Spinal cord (tissue), 10 donors: ENCODE data around the gene TM9SF4. TPM values are rescaled to one million over a fixed set of nuclear protein-coding genes. Genes with fewer than 3 reads are reported as not detected.
A peak's percentile ranks its signal among the peaks of the same experiment; 100 is the strongest.

Experiments
- DNase-seq, 6 donors: peaks; one replicate each; pipeline versions ENCODE4 v3.0.0 to v3.0.0-alpha.2; 2013 to 2015; ENCODE audit warnings: low spot score in 6 of 6, low read depth in 4 of 6
- H3K27ac ChIP-seq: one replicate; pipeline ENCODE4 v1.5.1; 2013; ENCODE audit warnings: low read depth, low read length, control low read depth
- H3K27me3 ChIP-seq: one replicate; pipeline ENCODE4 v1.6.1; 2013; ENCODE audit warnings: low read length; ENCODE audit not compliant: control insufficient read depth, insufficient read depth
- H3K36me3 ChIP-seq: one replicate; pipeline ENCODE4 v1.6.1; 2013; ENCODE audit warnings: low read length; ENCODE audit not compliant: control insufficient read depth, insufficient read depth
- H3K4me1 ChIP-seq: one replicate; pipeline ENCODE4 v1.6.1; 2013; ENCODE audit warnings: low read length; ENCODE audit not compliant: control insufficient read depth, insufficient read depth
- H3K4me3 ChIP-seq: one replicate; pipeline ENCODE4 v1.5.1; 2013; ENCODE audit warnings: low read depth, low read length, control low read depth
- H3K9me3 ChIP-seq: one replicate; pipeline ENCODE4 v1.6.1; 2013; ENCODE audit warnings: low read length; ENCODE audit not compliant: control insufficient read depth, insufficient read depth
- WGBS: methylation state at CpG from one replicate; pipeline ENCODE4 v1.1.5; 2013; ENCODE audit warnings: missing lambda C conversion rate; ENCODE audit not compliant: insufficient coverage; 5-methylcytosine and 5-hydroxymethylcytosine counted together
- polyA plus RNA-seq, 2 donors: library from polyadenylated mRNA; unstranded; fragments of 120-200 nt; gene quantifications; one replicate each; pipeline ENCODE4 v1.2.1, GENCODE V29; 2013; ENCODE audit not compliant: insufficient read length in 2 of 2
- total RNA-seq, 2 donors: library from RNA; depleted of rRNA in 1 of 2; stranded (reverse); fragments of 120-200 nt in 1 of 2; fragments of >200 nt in 1 of 2; gene quantifications; one replicate each; pipeline versions ENCODE4 v1.2.3 to v1.2.4, GENCODE V29; 2013 to 2014
- donor health status: healthy.

The TM9SF4 gene
- total and polyA plus RNA-seq, 4 donors: 33.2 to 65.9 (median 49.1) TPM

- Histone ChIP-seq H3K27me3 (no peaks in the 10 kb centered on the region), H3K27ac (no peak overlapping the region), H3K4me3 (no peak overlapping the region), H3K4me1 (no peaks in the 10 kb centered on the region), H3K9me3 (no peaks in the 10 kb centered on the region), H3K36me3 (no peaks in the 10 kb centered on the region)
- DNase-seq: no peak
- no CpG with 5 or more reads among the region's 4 CpGs for WGBS
Measured at GRCh38 chr20:32179934-32180333, 70.4 kb downstream of the TM9SF4 start.

DNA sequence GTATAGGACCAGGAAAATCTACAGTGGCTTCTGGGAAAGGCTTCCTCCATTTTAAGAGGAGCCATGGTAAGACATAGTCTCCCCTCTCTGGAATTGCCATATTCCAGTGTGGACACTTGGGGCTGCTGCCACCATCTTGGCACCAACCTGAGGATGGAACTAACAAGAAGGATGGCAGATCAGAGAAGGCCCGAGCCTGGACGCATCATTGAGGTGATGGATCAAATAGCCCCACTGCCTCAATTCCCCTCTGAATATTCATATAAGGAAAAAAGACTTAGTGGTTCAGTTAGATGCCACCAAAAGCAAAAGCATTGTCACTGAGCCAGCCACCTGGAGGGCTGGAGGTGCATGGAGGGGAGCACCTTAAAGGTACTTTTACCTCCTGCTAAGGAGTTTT is 72.1 kb downstream of the TM9SF4 start:
- Histone ChIP-seq H3K27ac (no peak overlapping the region), H3K4me3 (no peak overlapping the region), H3K4me1 (no peaks in the 10 kb centered on the region), H3K9me3 (no peaks in the 10 kb centered on the region), H3K36me3 (no peaks in the 10 kb centered on the region), H3K27me3 (no peaks in the 10 kb centered on the region)
- DNase-seq: no peak
- no CpG with 5 or more reads among the region's 2 CpGs for WGBS

- no peak overlapping the region for H3K27ac ChIP-seq
- no peak overlapping the region for H3K4me3 ChIP-seq
- peaks cover 13% of the 10 kb centered on the region for H3K36me3 ChIP-seq
- no peak for DNase-seq
- H3K27me3 ChIP-seq: no peaks in the 10 kb centered on the region
- H3K9me3 ChIP-seq: no peaks in the 10 kb centered on the region
- WGBS: 86% methylated on average over 4 of the region's 4 CpGs
- peaks cover 14% of the 10 kb centered on the region for H3K4me1 ChIP-seq
Measured at GRCh38 chr20:32183947-32184635, 74.6 kb downstream of the TM9SF4 start.

DNA sequence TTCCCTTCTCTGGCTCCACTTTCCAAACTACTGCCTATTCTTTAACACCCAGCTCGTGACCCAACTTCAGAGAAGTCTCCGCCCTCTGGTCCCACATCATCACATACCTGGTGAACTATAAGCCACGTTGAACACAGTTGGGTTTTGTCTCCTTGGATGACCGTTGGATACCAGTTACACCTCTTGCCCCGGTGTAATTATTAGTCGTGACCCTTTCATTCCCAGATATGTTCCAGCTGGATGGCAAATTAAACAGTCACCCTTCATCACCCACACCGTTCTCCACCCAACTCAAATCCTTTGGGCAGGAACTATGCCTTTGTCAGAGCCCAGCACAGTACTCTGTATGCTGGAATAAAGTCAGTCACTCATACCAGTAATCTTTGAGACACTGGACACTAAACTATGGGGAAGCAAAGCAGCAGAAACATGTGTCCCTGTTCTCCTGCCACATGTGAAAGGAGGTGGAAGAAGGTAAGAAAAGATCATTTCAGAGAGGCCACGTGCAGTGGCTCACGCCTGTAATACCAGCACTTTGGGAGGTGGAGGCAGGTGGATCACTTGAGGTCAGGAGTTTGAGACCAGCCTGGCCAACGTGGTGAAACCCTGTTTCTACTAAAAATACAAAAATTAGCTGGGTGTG is 75.6 kb downstream of the TM9SF4 start:
- no peak for DNase-seq
- Histone ChIP-seq H3K36me3 (peaks cover 15% of the 10 kb centered on the region), H3K27ac (no peak overlapping the region), H3K4me3 (no peak overlapping the region), H3K4me1 (peaks cover 21% of the 10 kb centered on the region), H3K9me3 (no peaks in the 10 kb centered on the region), H3K27me3 (no peaks in the 10 kb centered on the region)
- WGBS: 69% methylated on average over 9 of the region's 10 CpGs

- Histone ChIP-seq H3K4me1 (peaks cover 34% of the 10 kb centered on the region), H3K4me3 (no peak overlapping the region), H3K27me3 (no peaks in the 10 kb centered on the region), H3K36me3 (peaks cover 15% of the 10 kb centered on the region), H3K9me3 (no peaks in the 10 kb centered on the region), H3K27ac (no peak overlapping the region)
- WGBS: 100% methylated on average over 1 of the region's 1 CpG
- DNase-seq: no peak
Measured at GRCh38 chr20:32186506-32186905, 77.0 kb downstream of the TM9SF4 start.

GRCh38 chr20:32188376-32189122 is 79.0 kb downstream of the TM9SF4 start:
- no peak for DNase-seq
- Histone ChIP-seq H3K27me3 (no peaks in the 10 kb centered on the region), H3K27ac (no peak overlapping the region), H3K4me1 (peaks cover 34% of the 10 kb centered on the region), H3K36me3 (peaks cover 20% of the 10 kb centered on the region), H3K9me3 (no peaks in the 10 kb centered on the region), H3K4me3 (no peak overlapping the region)
- 96% methylated on average over 17 of the region's 17 CpGs for WGBS

GRCh38 chr20:32189123-32189410 is 79.6 kb downstream of the TM9SF4 start:
- Histone ChIP-seq H3K9me3 (no peaks in the 10 kb centered on the region), H3K27ac (no peak overlapping the region), H3K36me3 (peaks cover 20% of the 10 kb centered on the region), H3K4me1 (peaks cover 34% of the 10 kb centered on the region), H3K4me3 (peak overlapping the region; percentile 71), H3K27me3 (no peaks in the 10 kb centered on the region)
- no peak for DNase-seq
- 92% methylated on average over 9 of the region's 9 CpGs for WGBS

DNA sequence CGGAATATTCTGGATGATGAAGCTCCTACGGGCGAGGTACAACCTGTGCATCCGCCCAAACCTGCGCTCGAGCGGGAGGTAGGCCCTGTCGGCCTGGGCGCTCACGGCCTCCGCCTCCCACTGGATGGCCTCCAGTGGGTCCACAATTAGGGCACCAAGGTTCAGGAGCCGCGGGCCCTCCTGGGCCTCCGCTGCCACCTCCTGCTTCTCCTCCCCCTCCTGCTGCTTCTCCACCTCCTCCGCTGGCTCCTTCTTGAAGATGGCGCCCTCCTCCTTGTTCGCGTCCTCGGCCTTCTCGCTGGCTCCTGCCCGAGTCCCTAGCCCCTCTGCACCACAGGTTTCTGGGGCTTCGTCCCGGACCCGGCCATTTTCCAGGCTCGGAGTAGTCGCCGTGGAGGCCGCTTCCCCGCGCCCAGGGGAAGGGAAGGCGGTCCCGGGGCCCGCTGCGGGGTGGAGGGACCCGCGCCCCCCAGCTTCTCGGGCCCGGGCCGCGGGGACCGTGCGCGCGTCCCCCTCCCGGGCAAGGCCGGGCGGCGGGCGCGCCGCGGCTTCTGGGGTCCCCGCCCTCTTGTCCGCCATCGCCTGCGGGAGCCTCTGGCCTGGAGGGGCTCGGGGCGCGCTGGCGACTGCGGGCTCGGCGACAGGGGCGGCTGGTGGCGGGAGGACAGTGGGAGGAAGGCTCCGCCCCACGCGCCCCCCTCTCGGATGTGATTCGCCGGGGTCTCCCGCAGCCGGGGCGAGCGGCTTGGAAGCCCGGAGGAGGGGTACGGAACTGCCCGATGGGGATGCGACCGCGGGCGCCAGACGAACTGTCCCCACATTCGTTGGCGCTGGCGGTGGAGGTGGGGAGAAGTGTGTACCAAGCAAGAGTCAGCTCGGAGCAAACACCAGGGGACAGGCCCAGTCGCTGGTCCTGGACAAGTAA is 80.4 kb downstream of the TM9SF4 start:
- 6% methylated on average over 88 of the region's 88 CpGs for WGBS
- H3K4me1 ChIP-seq: peaks cover 34% of the 10 kb centered on the region
- peak overlapping the region; percentile 57 for H3K27ac ChIP-seq

More for the DNA sequence above, 80.4 kb downstream of the TM9SF4 start:
- H3K9me3 ChIP-seq: no peaks in the 10 kb centered on the region
- H3K36me3 ChIP-seq: peaks cover 24% of the 10 kb centered on the region
- no peaks in the 10 kb centered on the region for H3K27me3 ChIP-seq
- peak in 5 of 6 donors; percentile 40 to 91 (median 59) for DNase-seq
- peak overlapping the region; percentile 71 for H3K4me3 ChIP-seq
